Astrocyte of the cerebellum (primary cell): ENCODE data around the gene BTRC.
A peak's percentile ranks its signal among the peaks of the same experiment; 100 is the strongest.

Experiments
- DNase-seq: peaks from one replicate; pipeline ENCODE4 v3.0.0-alpha.2; 2011; ENCODE audit warnings: low read depth
- H3K4me3 ChIP-seq: 2 replicates; pipeline ENCODE4 v1.5.1; 2011; ENCODE audit warnings: mild to moderate bottlenecking, low read depth, low read length, moderate library complexity
- in situ Hi-C: cut with HindIII; loops from 2 replicates; pipeline ENCODE4 v1.10.0; 2017; ENCODE audit warnings: low sequenced_read_pairs
- TF ChIP-seq, protein P1 (sequence below): IDR thresholded peaks from 2 replicates; pipeline ENCODE4 v1.5.1; 2012; ENCODE audit warnings: low read length, low read depth, moderate library complexity, mild to moderate bottlenecking; ENCODE audit errors: missing control alignments

Gene BTRC

DNA sequence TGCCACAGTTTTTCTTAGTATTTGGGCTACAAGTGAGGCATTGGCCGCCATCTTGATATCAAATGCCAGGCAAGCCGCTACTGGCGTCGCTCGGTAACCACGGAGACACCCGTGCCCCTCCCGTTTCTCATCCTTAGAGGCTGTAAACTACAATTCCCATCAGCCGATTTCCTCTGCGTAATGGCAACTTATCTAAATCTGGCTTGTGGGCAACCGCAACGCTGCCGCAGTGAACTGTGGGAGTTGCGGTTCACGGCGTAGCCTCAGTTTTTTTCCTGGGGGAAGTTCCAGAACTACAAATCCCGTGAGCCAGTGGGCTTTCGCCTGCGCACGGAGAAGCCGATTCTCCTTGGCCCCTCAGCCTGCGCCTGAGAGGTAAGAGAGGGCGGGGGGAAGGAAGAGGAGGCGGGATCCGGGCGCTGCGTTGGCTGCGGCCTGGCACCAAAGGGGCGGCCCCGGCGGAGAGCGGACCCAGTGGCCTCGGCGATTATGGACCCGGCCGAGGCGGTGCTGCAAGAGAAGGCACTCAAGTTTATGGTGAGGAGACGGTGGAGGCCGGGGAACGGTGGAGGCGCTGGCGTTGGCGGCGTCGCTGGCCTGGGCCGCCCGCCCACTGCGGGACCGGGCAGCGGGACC lies at the start of gene BTRC:
Gene BTRC, plus strand, starts transcription at position 474 of the 636 bp plus-strand sequence. Its CDS starts 16 bp downstream, at position 490.
- DNase-seq = peak; percentile 99

DNA sequence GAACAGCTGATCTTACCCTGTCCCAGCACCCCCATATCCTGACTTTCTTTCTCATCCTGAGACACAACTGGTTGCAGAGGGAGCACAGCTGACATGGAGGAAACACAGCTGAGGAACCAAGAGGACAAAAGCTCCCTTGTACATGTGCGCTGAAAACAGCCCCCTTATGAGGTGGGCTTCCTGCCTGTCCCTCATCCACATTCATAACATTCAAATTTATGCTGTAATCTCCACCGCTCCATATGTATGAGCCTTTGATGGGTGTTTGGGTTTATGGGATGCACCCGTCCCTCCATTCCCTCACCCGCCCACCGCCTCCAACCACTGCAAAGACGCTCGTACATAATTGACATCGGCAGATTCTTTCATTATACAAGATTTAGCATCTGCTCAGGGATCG lies 49.6 kb upstream of the BTRC start:
- H3K4me3 ChIP-seq = no peak overlapping the region
- DNase-seq = no peak
- in situ Hi-C loops = no loop called here
- TF ChIP-seq, protein P1, sequence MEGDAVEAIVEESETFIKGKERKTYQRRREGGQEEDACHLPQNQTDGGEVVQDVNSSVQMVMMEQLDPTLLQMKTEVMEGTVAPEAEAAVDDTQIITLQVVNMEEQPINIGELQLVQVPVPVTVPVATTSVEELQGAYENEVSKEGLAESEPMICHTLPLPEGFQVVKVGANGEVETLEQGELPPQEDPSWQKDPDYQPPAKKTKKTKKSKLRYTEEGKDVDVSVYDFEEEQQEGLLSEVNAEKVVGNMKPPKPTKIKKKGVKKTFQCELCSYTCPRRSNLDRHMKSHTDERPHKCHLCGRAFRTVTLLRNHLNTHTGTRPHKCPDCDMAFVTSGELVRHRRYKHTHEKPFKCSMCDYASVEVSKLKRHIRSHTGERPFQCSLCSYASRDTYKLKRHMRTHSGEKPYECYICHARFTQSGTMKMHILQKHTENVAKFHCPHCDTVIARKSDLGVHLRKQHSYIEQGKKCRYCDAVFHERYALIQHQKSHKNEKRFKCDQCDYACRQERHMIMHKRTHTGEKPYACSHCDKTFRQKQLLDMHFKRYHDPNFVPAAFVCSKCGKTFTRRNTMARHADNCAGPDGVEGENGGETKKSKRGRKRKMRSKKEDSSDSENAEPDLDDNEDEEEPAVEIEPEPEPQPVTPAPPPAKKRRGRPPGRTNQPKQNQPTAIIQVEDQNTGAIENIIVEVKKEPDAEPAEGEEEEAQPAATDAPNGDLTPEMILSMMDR = no peak

More for the DNA sequence above, at the start of gene BTRC:
- peak within 1 kb of the TSS; percentile 84 for H3K4me3 ChIP-seq
- TF ChIP-seq, protein P1 = no peak
- in situ Hi-C loops = no loop called here

DNA sequence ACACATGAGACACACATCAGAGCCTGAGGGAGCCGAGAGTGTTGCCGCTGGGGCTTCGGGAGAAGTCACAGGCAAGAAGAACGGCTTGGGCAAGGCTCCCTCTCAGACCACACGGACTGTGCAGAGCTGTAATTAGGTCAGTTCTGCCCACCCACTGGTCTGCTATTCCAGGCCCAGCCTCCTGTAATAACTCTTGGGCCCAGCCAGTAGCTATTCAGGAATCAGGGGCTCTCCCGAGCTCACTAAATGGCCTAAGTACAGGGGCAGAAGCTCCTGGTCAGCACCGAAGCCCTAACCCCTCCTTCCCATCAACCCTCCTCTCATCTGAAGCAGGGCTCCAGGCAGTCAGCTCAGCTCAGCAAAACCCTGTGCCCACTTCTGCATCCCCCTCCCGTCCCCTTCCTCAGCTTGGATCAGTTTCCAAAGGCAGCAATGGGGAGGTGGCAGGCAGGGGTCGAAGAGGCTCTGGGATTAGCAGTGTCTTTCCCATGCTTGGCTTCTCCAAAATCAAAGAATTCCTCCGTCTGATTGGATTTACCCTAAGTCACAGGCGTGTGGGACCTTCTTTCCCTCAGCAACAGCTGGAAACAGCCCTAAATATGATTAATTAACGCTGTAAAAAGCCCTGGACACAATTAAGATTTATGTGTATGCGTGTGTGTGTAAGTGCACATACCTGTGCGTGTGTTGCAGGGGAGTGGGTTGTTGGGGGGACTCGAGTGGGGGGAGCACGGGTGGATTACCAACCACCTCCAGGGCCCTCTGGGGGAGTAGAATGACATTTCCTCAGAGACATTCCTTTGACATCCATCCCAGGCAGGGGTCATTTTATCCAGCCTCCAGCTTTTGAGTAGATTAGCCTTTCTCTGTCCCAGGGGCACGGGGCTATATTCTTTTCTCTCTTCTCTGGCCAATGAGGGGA lies 48.4 kb upstream of the BTRC start:
- TF ChIP-seq, protein P1 = no peak
- H3K4me3 ChIP-seq = no peak overlapping the region
- in situ Hi-C loops = no loop called here
- DNase-seq = no peak

DNA sequence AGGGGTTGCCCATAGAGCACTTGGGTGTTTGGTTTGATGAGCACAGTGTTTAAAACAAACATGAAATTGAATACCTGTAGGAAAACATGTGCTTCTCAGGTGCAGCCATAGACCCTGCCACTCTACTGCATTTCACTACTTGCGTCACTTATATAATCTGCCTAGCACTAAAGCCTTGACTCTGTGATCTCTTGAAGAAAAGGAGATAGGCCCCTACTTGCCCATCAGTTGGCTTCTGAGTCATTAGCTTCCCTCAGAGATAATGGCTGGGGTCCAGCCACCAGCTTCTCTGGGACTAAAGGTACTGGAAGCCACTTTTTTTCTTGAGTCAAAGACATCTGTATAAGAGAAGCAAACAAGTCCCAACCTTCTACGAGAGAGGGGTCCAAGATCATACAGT lies 45.9 kb upstream of the BTRC start:
- H3K4me3 ChIP-seq = no peak overlapping the region
- TF ChIP-seq, protein P1 = no peak
- in situ Hi-C loops = no loop called here
- DNase-seq = no peak

DNA sequence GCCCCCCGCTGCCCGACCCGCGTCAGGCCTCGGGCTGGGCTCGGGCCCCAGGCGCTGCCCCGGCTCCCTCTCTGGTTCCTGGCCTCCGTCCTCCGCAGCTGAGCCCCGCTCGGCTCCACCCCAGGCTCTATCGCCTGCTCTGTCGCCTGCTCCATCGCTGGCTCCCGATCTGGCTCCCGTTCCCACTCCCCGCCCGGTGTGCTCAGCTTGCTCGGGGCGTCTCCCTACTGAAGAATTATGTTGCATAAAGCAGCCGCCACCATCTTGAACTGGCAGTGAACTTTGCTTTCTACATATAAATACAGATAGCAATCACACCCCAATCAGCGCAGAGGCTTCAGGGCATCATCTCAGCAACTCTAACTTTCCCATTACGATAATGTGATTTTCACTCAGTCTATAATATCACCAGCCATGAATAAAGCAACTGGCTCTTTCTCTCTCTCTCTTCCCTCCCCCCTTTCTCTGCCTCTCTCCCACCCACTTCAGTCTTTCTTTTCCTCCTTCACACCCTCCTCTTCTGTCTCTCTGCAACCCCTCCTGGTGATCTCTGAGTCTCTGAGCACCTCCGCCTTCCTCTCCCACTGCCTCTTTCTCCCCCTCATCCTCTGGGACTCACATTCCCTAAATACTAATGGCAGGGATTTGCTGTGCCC lies 43.3 kb upstream of the BTRC start:
- no peak for DNase-seq
- no peak overlapping the region for H3K4me3 ChIP-seq
- TF ChIP-seq, protein P1 = no peak
- in situ Hi-C loops = no loop called here

DNA sequence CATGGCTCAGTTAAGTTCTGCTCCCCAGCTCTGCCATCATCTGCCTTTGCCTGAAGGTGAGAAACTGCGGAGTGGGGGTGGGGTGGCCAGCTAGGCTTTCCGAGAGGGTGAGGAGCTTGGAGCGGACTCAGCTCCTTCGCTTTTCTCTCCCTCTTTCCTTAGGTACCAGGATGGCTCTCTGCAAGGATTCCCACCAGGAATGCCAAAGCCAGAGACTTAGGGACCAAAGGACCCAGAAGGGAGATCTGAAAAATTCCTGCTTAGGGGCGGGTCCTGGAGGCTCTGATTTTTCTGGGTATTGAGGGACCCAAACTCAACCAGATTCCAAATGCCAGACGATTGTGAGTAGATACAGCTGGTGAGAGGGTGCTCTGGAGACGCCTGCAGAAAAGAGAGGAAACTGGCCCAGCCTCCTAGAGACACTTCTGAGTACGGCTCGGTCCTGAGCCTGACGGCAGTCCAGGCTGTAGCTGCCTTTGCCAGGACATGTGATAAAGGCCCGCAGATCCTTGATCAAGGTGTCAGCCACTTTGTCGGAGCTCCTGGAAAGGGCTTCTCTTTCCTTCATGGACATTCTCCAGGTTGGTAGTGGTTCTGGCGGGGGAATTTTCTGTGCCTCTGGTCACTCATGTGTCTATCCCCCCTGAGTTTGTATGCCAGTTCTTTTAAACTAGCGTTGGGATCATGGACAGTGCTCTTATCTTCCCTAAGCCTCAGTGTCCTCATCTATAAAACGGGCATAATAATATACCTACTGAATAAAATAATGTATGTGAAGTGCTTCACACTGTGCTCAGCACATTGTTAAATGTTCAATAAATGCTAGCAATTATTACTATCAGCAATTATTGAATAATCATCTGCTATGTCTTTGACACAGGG lies 42.5 kb upstream of the BTRC start:
- in situ Hi-C loops = no loop called here
- TF ChIP-seq, protein P1 = no peak
- no peak overlapping the region for H3K4me3 ChIP-seq
- no peak for DNase-seq
